ENCODE results near the gene BTBD1. TPM values are rescaled to one million over a fixed set of nuclear protein-coding genes. Genes with fewer than 3 reads are reported as not detected.

BTBD1 gene
- total RNA-seq, 1 donor from 2014 or later: 48.5 TPM

GRCh38 chr15:83114856-83115255 lies 47.8 kb upstream of the BTBD1 start:
- H3K27me3 ChIP-seq: peaks cover 10% of the 10 kb centered on the region
- peaks cover 5% of the 10 kb centered on the region for H3K27me3 Mint-ChIP-seq (ENCODE audit: insufficient read depth, low read depth)
- DNase-seq (ENCODE audit: low spot score): no peak
- no peaks in the 10 kb centered on the region for H3K79me2 ChIP-seq (ENCODE audit: low read depth)
- no peak for TF ChIP-seq EZH2phosphoT487 (IDR thresholded peaks at IDR 0.05)
- H3K4me1 Mint-ChIP-seq: peaks cover 6% of the 10 kb centered on the region
- no peaks in the 10 kb centered on the region for H3F3A ChIP-seq (ENCODE audit: low read depth)
- H2AFZ ChIP-seq (replicated peaks): no peak overlapping the region
- no peaks in the 10 kb centered on the region for H4K20me1 ChIP-seq (ENCODE audit: low read depth)
- H3K4me1 ChIP-seq: no peaks in the 10 kb centered on the region
- H3K36me3 Mint-ChIP-seq: peaks cover 1% of the 10 kb centered on the region
- H3K36me3 ChIP-seq: no peaks in the 10 kb centered on the region
- H3K9me3 Mint-ChIP-seq: no peaks in the 10 kb centered on the region
- H3K4me3 Mint-ChIP-seq: no peak overlapping the region
- no peak overlapping the region for H3K4me2 ChIP-seq
- H3K9me3 ChIP-seq (ENCODE audit: low read depth): no peaks in the 10 kb centered on the region
- H3K4me3 ChIP-seq: no peak overlapping the region
- no peak overlapping the region for H3K9ac ChIP-seq
- no peak overlapping the region for H3K27ac Mint-ChIP-seq
- no peak overlapping the region for H3K27ac ChIP-seq

GRCh38 chr15:83113881-83114674 lies 47.0 kb upstream of the BTBD1 start:
- no peak overlapping the region for H3K27ac Mint-ChIP-seq
- peaks cover 6% of the 10 kb centered on the region for H3K4me1 Mint-ChIP-seq
- Histone ChIP-seq H4K20me1 (ENCODE audit: low read depth) (no peaks in the 10 kb centered on the region), H3K27ac (no peak overlapping the region), H3K79me2 (ENCODE audit: low read depth) (no peaks in the 10 kb centered on the region), H3K4me1 (no peaks in the 10 kb centered on the region), H3K9ac (no peak overlapping the region), H3K4me3 (no peak overlapping the region), H3K27me3 (peaks cover 18% of the 10 kb centered on the region), H3K4me2 (no peak overlapping the region), H3K36me3 (no peaks in the 10 kb centered on the region), H2AFZ (replicated peaks) (no peak overlapping the region), H3F3A (ENCODE audit: low read depth) (no peaks in the 10 kb centered on the region), H3K9me3 (ENCODE audit: low read depth) (no peaks in the 10 kb centered on the region)
- H3K36me3 Mint-ChIP-seq: peaks cover 1% of the 10 kb centered on the region
- no peak for DNase-seq (ENCODE audit: low spot score)
- no peak for TF ChIP-seq EZH2phosphoT487 (IDR thresholded peaks at IDR 0.05)
- no peak for TF ChIP-seq EZH2 (IDR thresholded peaks at IDR 0.05)
- TF ChIP-seq CTCF (IDR thresholded peaks at IDR 0.05): no peak
- H3K9me3 Mint-ChIP-seq: no peaks in the 10 kb centered on the region
- no peak overlapping the region for H3K4me3 Mint-ChIP-seq
- peaks cover 7% of the 10 kb centered on the region for H3K27me3 Mint-ChIP-seq (ENCODE audit: insufficient read depth, low read depth)

- Histone ChIP-seq H3K4me2 (no peak overlapping the region), H3K4me3 (no peak overlapping the region), H3K79me2 (ENCODE audit: low read depth) (no peaks in the 10 kb centered on the region), H3K4me1 (no peaks in the 10 kb centered on the region), H2AFZ (replicated peaks) (no peak overlapping the region), H3K9me3 (ENCODE audit: low read depth) (no peaks in the 10 kb centered on the region), H4K20me1 (ENCODE audit: low read depth) (peaks cover 4% of the 10 kb centered on the region), H3F3A (ENCODE audit: low read depth) (no peaks in the 10 kb centered on the region), H3K27ac (no peak overlapping the region), H3K27me3 (peaks cover 29% of the 10 kb centered on the region), H3K36me3 (no peaks in the 10 kb centered on the region), H3K9ac (no peak overlapping the region)
- H3K36me3 Mint-ChIP-seq: peaks cover 1% of the 10 kb centered on the region
- DNase-seq (ENCODE audit: low spot score): no peak
- no peak overlapping the region for H3K27ac Mint-ChIP-seq
- peaks cover 3% of the 10 kb centered on the region for H3K9me3 Mint-ChIP-seq
- peaks cover 10% of the 10 kb centered on the region for H3K4me1 Mint-ChIP-seq
- H3K4me3 Mint-ChIP-seq: no peak overlapping the region
- TF ChIP-seq CTCF (IDR thresholded peaks at IDR 0.05) (no peak), EZH2phosphoT487 (IDR thresholded peaks at IDR 0.05) (no peak), EZH2 (IDR thresholded peaks at IDR 0.05) (no peak)
- H3K27me3 Mint-ChIP-seq (ENCODE audit: insufficient read depth, low read depth): peaks cover 16% of the 10 kb centered on the region
Measured at GRCh38 chr15:83112956-83113299, 45.9 kb upstream of the BTBD1 start.

GRCh38 chr15:83112233-83112955 lies 45.3 kb upstream of the BTBD1 start:
- Mint-ChIP-seq H3K27me3 (ENCODE audit: insufficient read depth, low read depth) (peaks cover 18% of the 10 kb centered on the region), H3K36me3 (peaks cover 1% of the 10 kb centered on the region), H3K4me1 (peaks cover 10% of the 10 kb centered on the region), H3K9me3 (peaks cover 3% of the 10 kb centered on the region), H3K27ac (no peak overlapping the region), H3K4me3 (no peak overlapping the region)
- H3K27ac ChIP-seq: no peak overlapping the region
- H4K20me1 ChIP-seq (ENCODE audit: low read depth): peaks cover 7% of the 10 kb centered on the region
- DNase-seq (ENCODE audit: low spot score): no peak
- no peaks in the 10 kb centered on the region for H3K36me3 ChIP-seq
- H3K9ac ChIP-seq: no peak overlapping the region
- no peak overlapping the region for H3K4me3 ChIP-seq
- TF ChIP-seq CTCF (IDR thresholded peaks at IDR 0.05) (no peak), EZH2 (IDR thresholded peaks at IDR 0.05) (no peak), EZH2phosphoT487 (IDR thresholded peaks at IDR 0.05) (no peak)
- no peak overlapping the region for H3K4me2 ChIP-seq
- no peaks in the 10 kb centered on the region for H3K79me2 ChIP-seq (ENCODE audit: low read depth)
- no peaks in the 10 kb centered on the region for H3F3A ChIP-seq (ENCODE audit: low read depth)
- H3K4me1 ChIP-seq: no peaks in the 10 kb centered on the region
- peaks cover 35% of the 10 kb centered on the region for H3K27me3 ChIP-seq
- no peaks in the 10 kb centered on the region for H3K9me3 ChIP-seq (ENCODE audit: low read depth)
- no peak overlapping the region for H2AFZ ChIP-seq (replicated peaks)
